ENCODE measurements around the gene MT1HL1. TPM values are rescaled to one million over a fixed set of nuclear protein-coding genes. Genes with fewer than 3 reads are reported as not detected.
"Not testable (repeated sequence)": the region's sequence is repeated elsewhere in the genome, so short reads cannot be mapped to it uniquely, and the experiment has no call there.

MT1HL1 gene
- total RNA-seq, 1 donor from 2014 or later = not detected

DNA sequence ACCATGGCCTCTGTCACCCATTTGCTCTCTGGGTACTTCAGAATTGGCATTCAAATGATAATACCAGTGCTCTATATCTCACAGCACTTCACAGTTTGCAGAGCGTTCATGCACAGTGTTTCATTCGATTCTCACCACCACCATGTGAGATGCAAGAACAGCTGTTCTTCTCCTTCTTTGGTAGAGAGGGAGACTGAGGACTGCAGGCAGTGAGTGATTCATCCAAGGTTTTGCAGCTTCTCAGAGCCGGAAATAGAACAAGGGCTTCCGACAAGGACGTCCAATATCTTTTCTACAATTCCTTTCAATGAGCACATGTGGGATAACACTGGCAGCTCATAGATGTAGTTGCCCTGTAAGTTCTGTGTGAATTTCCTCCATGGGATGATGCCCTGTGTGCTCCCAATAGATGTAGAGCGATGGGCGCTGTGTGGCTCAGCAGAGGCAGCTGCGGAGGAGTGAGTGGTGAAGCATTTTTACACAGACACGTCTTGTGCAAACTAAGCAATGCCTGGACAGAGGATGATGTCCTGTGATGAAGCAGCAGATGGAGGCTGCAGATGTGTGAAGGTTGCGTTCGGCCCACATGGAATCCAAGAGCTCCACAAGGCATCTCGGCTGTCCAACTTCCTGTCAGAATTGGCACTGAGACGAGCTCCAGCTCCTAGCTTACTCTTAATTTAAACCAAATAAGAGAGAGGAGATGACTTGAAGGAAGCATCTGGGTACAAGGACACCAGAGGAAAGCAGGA lies 24.9 kb downstream of the MT1HL1 start:
- intact Hi-C loops (cut with micrococcal nuclease) = no loop called here

DNA sequence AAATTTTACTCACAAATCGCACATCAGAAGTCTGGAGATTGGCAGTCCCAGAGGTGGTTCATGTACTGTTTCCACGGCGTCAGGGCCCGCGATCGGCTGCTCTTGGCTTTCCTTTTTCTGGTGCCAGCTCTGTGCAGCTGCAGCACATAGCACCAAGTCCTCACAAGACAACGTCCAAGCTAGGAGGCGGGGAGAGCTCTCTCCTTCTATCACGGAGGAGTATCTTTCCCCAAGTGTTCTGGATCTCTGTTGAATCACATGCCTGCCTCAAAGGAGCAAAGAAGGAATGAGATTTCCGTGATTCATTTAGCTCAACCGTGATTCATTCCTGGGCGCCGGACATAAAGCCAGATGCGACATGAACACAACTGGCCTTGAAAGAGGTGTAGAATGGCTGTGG lies 25.5 kb downstream of the MT1HL1 start:
- intact Hi-C loops (cut with micrococcal nuclease) = no loop called here

DNA sequence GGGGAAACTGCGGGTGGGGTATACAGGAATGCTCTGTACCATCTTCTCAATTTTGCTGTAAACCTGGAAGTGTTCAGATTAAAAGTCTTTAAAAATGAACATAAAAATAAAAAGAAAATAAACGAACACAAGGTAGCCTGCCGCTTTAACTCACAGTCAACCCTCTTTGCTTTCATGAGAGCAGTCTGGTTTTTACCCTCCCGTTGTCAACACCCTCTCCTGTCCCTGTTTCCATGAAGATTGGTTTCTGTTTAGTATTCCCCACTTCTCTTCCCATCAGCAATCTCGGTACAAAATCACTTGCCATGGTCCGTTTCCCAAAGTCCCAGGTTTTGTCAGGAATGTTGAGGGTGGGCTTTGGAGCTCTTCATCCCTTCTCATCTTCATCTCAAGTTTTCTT lies 28.8 kb downstream of the MT1HL1 start:
- intact Hi-C loops (cut with micrococcal nuclease) = no loop called here

DNA sequence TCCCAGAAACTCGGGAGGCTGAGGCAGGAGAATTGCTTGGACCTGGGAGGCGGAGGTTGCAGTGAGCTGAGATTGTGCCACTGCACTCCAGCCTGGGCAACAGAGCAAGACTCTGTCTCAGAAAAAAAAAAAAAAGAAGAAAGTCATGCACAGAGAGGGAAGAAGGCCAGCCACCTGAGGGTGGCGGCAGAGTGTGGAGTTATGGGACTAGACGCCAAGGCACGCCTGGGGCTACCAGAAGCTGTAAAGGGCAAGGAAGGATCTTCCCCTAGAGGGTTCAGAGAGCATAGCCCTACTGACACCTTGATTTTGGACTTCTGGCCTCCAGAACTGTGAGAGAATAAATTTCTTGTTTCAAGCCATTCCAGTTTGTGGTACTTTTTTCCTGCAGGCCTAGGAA lies 30.2 kb downstream of the MT1HL1 start:
- intact Hi-C loops (cut with micrococcal nuclease) = not testable (repeated sequence)

DNA sequence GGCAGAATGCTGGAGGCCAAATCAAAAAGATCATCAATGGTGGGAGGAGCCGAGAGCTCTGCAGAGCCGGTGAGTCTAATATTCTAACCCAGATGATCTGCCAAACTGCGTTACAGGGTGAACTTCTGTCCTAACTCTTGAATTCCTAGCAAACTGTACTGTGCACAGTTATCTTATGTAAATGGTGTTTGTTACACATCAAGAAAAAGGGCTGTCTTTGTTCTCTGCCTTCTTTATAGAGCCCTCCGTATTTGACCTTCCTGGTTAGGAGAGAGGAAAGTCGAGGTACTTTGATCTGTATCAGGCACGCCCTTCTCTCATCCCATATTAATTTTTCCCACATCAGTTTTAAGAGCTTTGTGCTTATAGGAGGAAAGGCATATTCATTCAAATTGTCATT lies 37.6 kb downstream of the MT1HL1 start:
- intact Hi-C loops (cut with micrococcal nuclease) = no loop called here

DNA sequence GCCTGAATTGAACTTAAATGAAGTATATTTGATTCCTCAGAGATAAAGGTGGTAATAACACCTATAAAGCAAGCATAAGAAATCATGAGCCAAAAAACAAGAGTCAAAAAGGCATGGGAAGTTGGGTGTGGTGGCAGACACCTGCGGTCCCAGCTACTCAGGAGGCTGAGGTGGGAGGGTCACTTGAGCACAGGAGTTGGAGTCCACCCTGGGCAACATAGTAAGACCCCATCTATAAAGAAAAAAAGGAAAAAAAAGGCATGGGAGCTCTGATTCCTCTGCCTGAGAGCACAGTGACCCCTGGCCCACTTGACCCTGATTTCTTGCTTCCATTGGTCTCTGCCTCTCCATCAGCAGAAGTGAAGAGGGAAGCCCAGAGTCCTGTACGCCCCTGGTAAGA lies 40.3 kb downstream of the MT1HL1 start:
- intact Hi-C loops (cut with micrococcal nuclease) = no loop called here

DNA sequence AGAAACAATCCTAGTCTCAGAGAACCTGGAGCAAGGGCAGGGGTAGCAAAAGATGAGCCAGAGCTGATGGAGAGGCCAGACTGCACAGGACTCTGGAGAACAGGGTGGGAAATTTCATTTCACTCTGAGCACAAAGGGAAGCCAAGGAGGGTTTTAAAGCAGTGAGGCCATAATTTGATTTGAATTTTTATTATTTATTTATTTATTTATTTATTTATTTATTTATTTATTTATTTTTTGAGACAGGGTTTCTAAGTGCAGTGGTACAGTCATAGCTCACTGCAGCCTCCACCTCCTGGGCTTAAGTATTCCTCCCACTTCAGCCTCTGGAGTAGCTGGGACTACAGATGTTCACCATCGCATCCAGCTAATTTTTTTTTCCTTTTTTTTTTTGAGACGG lies 45.1 kb downstream of the MT1HL1 start:
- intact Hi-C loops (cut with micrococcal nuclease) = no loop called here

DNA sequence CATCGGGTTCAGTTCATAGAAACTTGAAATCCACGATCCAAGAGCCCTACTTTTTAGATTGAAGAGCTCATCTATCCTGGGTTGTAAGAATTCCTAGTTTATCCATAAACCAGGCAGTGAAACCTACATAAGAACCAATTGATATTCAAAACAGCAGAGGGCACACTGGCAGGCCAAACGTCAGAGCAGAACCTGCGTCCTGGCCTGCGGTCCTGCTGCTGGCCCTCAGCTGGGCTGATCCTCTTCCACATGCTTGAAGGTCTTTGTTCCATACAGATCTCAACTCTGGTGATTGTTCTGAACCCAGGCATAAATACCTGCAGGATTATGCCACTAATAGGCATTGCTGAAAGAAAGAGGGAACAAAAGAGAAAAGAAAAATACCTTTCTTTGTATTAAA lies 47.0 kb downstream of the MT1HL1 start:
- intact Hi-C loops (cut with micrococcal nuclease) = no loop called here

Other genes starting within 250 kb of the MT1HL1 start
- 37.1 and 38.5 TPM in 2 replicates for gene MTR, start 209.1 kb downstream of the MT1HL1 start, total RNA-seq
- gene RYR2, start 37.7 kb upstream of the MT1HL1 start, total RNA-seq = not detected in 2 replicates